Kidney (tissue), 14 donors: ENCODE results near the gene CD109. TPM values are rescaled to one million over a fixed set of nuclear protein-coding genes. Genes with fewer than 3 reads are reported as not detected.

ENCODE experiments used
- DNase-seq, 5 donors: peaks; one replicate each; pipeline ENCODE4 v3.0.0-alpha.2; 2013 to 2020
- FAIRE-seq: peaks from 2 replicates; lab custom pipeline; 2012; peaks lifted over from hg19 to GRCh38; lab: Jason Lieb, UNC
- H3K27ac ChIP-seq, 2 donors: one replicate each; pipeline ENCODE4 v1.7.0; 2013; ENCODE audit warnings: low read depth in 2 of 2, low read length in 2 of 2, inconsistent platforms in 1 of 2
- H3K27me3 ChIP-seq: one replicate; pipeline ENCODE4 v1.7.1; 2013; ENCODE audit warnings: low read length, inconsistent platforms; ENCODE audit not compliant: control insufficient read depth, insufficient read depth
- H3K36me3 ChIP-seq, 3 donors: one replicate each; pipeline versions ENCODE4 v1.7.0 to v1.7.1; 2013; ENCODE audit warnings: low read length in 3 of 3, control low read depth in 1 of 3, inconsistent platforms in 1 of 3; ENCODE audit not compliant: insufficient read depth in 3 of 3, control insufficient read depth in 2 of 3
- H3K4me1 ChIP-seq, 3 donors: one replicate each; pipeline versions ENCODE4 v1.7.0 to v1.7.1; 2013; ENCODE audit warnings: low read length in 3 of 3, inconsistent platforms in 1 of 3, low read depth in 1 of 3; ENCODE audit not compliant: control insufficient read depth in 2 of 3, insufficient read depth in 2 of 3
- H3K4me3 ChIP-seq, 3 donors: one replicate each; pipeline versions ENCODE4 v1.7.0 to v1.8.1; 2013; ENCODE audit warnings: low read length in 3 of 3, control low read depth in 1 of 3, inconsistent platforms in 1 of 3
- H3K9ac ChIP-seq, 3 donors: one replicate each; pipeline versions ENCODE4 v1.7.0 to v1.7.1; 2013; ENCODE audit warnings: low read length in 3 of 3, control low read depth in 1 of 3, inconsistent platforms in 1 of 3
- H3K9me3 ChIP-seq, 3 donors: one replicate each; pipeline versions ENCODE4 v1.7.0 to v1.7.1; 2013; ENCODE audit warnings: low read length in 3 of 3, control low read depth in 1 of 3, inconsistent platforms in 1 of 3; ENCODE audit not compliant: control insufficient read depth in 2 of 3, insufficient read depth in 1 of 3
- CTCF ChIP-seq: IDR thresholded peaks from 3 replicates; pipeline ENCODE4 v1.5.1; 2012; ENCODE audit warnings: mild to moderate bottlenecking, moderate library complexity, borderline replicate concordance; ENCODE audit not compliant: insufficient read depth; ENCODE audit errors: extremely low read depth
- intact Hi-C: fragments of 100-400 bp; cut with DNase I; formaldehyde crosslinking; loops from one replicate; pipeline ENCODE4 v1.11.1; 2022
- polyA plus RNA-seq: library from polyadenylated mRNA; stranded (reverse); fragments of 350-450 nt; fragmentation: Illumina TruSeq; extraction: RNeasy Lipid Tissue Mini Kit (QIAGEN cat#74804); gene quantifications from one replicate; pipeline ENCODE4 v1.2.3, GENCODE V29; 2014; ENCODE audit warnings: low read depth, low replicate concordance; ENCODE audit not compliant: insufficient read depth
- total RNA-seq: library from RNA; stranded (reverse); fragmentation: NEBNext Ultra II Directional; extraction: Animal tissue kit (Norgen Biotek cat#: 25700); gene quantifications from one replicate; pipeline ENCODE4 v1.2.1, GENCODE V29; 2021
- donor health status: control.
- donor health status: control.
- donor health status: control.
- donor health status: control.
- donor health status: control.
- donor health status: DM: yes; HTN: yes; CAD: no.
- donor health status: Normal renal cell carcinoma (clear cell type).

CD109 gene
- total and polyA plus RNA-seq, 2 donors from 2014 or later = 3.7 to 19.0 TPM

- Histone ChIP-seq H3K4me3 (no peak overlapping the region), H3K27ac (no peak overlapping the region), H3K36me3 (no peaks in the 10 kb centered on the region), H3K4me1 (peaks cover 0 to 3% (median 0%) of the 10 kb centered on the region in 3 donors), H3K9ac (no peak overlapping the region), H3K9me3 (no peaks in the 10 kb centered on the region), H3K27me3 (no peaks in the 10 kb centered on the region)
- no peak for TF ChIP-seq CTCF
- intact Hi-C loops = no loop called here
- DNase-seq (no peak), FAIRE-seq (no peak)
Measured at GRCh38 chr6:73656531-73657145, 39.4 kb upstream of the CD109 start.

GRCh38 chr6:73657201-73657600, 38.8 kb upstream of the CD109 start:
- Histone ChIP-seq H3K27me3 (no peaks in the 10 kb centered on the region), H3K9me3 (no peaks in the 10 kb centered on the region), H3K4me1 (peaks cover 0 to 3% (median 0%) of the 10 kb centered on the region in 3 donors), H3K9ac (no peak overlapping the region), H3K27ac (no peak overlapping the region), H3K36me3 (no peaks in the 10 kb centered on the region), H3K4me3 (no peak overlapping the region)
- intact Hi-C loops = no loop called here
- TF ChIP-seq CTCF = no peak
- DNase-seq = no peak
- FAIRE-seq = no peak

- no peaks in the 10 kb centered on the region for H3K4me1 ChIP-seq
- no peaks in the 10 kb centered on the region for H3K36me3 ChIP-seq
- intact Hi-C loops = no loop called here
- H3K27me3 ChIP-seq = no peaks in the 10 kb centered on the region
- FAIRE-seq (no peak), DNase-seq (no peak)
- H3K27ac ChIP-seq = no peak overlapping the region
- no peak for TF ChIP-seq CTCF
- H3K9me3 ChIP-seq = no peaks in the 10 kb centered on the region
- H3K4me3 ChIP-seq = no peak overlapping the region
- H3K9ac ChIP-seq = no peak overlapping the region
Measured at GRCh38 chr6:73664701-73665100, 31.3 kb upstream of the CD109 start.
